ENCODE measurements around the gene SLC12A6.
"Not testable (repeated sequence)": the region's sequence is repeated elsewhere in the genome, so short reads cannot be mapped to it uniquely, and the experiment has no call there.

The SLC12A6 gene

GRCh38 chr15:34357653-34358052 is 20.1 kb upstream of the SLC12A6 start:
- DNase-seq (ENCODE audit: low read depth in 2 of 2) = no peak

GRCh38 chr15:34355241-34355640 is 17.7 kb upstream of the SLC12A6 start:
- no peak for DNase-seq (ENCODE audit: low read depth in 2 of 2)

GRCh38 chr15:34354286-34354685 is 16.7 kb upstream of the SLC12A6 start:
- no peak for DNase-seq (ENCODE audit: low read depth in 2 of 2)

DNA sequence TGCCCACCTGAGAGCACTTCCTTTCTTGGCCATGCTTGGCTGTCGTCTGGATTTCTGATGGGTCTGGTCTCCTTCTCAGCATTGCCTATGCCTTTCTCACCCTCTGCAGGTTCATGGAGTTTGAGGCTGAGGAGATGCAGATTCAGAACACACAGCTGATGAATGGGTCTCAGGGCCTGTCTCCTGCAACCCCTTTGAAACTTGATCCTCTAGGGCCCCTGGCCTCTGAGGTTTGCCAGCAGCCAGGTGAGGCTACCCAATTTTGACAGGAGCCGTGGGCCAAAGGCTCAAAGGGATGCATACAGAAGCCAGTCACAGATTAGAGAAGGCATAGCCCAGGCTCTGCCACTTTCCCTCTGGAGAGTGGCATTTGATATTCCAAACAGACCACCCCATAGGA is 16.0 kb upstream of the SLC12A6 start:
- DNase-seq (ENCODE audit: low read depth in 2 of 2) = no peak

DNA sequence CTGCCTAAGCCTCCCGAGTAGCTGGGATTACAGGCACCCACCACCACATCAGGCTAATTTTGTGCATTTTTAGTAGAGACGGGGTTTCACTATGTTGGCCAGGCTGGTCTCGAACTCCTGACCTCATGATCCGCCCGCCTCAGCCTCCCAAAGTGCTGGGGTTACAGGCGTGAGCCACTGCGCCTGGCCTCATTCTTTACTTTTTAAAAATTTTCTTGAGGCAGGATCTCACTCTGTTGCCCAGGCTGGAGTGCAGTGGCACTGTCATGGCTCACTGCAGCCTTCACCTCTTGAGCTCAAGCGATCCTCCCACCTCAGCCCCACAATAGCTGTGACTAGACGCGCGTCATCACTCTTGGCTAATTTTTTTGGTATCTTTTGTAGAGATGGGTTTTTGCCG is 15.4 kb upstream of the SLC12A6 start:
- DNase-seq (ENCODE audit: low read depth in 2 of 2) = not testable (repeated sequence)

GRCh38 chr15:34349769-34350168 is 12.2 kb upstream of the SLC12A6 start:
- no peak for DNase-seq (ENCODE audit: low read depth in 2 of 2)

- DNase-seq (ENCODE audit: low read depth in 2 of 2) = no peak
Observed at GRCh38 chr15:34348735-34349300, 11.2 kb upstream of the SLC12A6 start.

DNA sequence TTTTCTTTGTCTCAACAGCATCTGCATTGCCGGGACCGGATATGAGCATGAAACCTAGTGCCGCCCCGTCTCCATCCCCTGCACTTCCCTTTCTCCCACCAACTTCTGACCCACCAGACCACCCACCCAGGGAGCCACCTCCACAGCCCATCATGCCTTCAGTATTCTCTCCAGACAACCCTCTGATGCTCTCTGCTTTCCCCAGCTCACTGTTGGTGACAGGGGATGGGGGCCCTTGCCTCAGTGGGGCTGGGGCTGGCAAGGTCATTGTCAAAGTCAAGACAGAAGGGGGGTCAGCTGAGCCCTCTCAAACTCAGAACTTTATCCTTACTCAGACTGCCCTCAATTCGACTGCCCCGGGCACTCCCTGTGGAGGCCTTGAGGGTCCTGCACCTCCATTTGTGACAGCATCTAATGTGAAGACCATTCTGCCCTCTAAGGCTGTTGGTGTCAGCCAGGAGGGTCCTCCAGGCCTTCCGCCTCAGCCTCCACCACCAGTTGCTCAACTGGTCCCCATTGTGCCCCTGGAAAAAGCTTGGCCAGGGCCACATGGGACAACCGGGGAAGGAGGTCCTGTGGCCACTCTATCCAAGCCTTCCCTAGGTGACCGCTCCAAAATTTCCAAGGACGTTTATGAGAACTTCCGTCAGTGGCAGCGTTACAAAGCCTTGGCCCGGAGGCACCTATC is 10.5 kb upstream of the SLC12A6 start:
- DNase-seq (ENCODE audit: low read depth in 2 of 2) = no peak

- peak; percentile 90 to 92 for DNase-seq (ENCODE audit: low read depth in 2 of 2)
Observed at GRCh38 chr15:34342737-34343575, 5.4 kb upstream of the SLC12A6 start, which contains the start of the genes NOP10 and NUTM1. Gene NOP10, minus strand, starts transcription at chr15:34343136. Its CDS starts 63 bp downstream, at chr15:34343073. Gene NUTM1, plus strand, starts transcription at chr15:34343315. Its CDS starts 382 bp downstream, at chr15:34343697.

DNA sequence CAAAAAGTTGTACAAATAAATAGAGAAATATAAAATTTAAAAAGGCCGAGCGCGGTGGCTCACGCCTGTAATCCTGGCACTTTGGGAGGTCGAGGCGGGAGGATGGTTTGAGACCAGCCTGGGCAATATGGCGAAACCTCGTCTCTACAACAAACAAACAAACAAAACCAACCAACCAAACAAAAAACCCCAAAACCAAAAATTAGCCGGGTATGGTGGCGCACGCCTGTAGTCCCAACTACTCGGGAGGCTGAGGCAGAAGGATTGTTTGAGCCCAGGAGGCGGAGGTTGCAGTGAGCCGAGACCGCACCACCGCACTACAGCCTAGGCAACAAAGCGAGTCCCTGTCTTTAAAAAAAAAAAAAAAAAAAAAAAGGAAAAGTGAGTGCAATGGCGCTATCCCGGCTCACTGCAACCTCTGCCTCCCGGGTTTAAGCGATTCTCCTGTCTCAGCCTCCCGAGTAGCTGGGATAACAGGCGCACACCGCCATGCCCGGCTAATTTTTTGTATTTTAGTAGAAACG is 4.7 kb upstream of the SLC12A6 start:
- not testable (repeated sequence) for DNase-seq (ENCODE audit: low read depth in 2 of 2)

- no peak for DNase-seq (ENCODE audit: low read depth in 2 of 2)
Observed at GRCh38 chr15:34341381-34342212, 4.0 kb upstream of the SLC12A6 start.

- no peak for DNase-seq (ENCODE audit: low read depth in 2 of 2)
Observed at GRCh38 chr15:34339946-34340345, 2.4 kb upstream of the SLC12A6 start.

- DNase-seq (ENCODE audit: low read depth in 2 of 2) = no peak
Observed at GRCh38 chr15:34338347-34338746, 766 bp upstream of the SLC12A6 start.

DNA sequence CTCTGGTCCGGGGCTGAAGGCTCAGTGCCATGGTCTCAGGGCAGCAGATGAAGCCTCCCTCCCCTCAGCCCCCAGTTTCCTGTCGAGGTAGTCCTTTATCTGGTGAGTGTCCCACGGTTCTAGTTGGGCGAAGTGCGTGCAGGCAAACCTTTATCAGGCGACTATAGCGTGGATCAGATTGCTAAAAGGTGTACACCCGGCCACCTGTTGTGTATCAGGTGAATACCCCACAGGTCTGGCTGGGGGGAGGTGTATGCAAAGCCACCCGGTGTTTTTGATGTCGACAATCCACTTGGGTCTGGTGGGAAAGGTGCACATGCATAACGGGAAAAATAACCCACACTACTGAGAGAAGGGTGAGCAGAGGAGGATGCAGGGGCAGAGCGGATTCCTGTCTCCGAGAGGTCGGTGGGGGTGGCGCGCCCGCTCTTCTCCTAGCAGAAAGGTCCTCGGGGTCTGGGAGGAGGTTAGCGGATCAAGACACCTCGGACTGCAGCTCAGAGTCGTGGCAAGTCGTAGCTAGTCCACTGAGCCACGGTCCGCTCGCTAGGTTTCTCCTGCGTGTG is 507 bp downstream of the SLC12A6 start:
- peak in 1 of 2 donors; percentile 12 for DNase-seq (ENCODE audit: low read depth in 2 of 2)

DNA sequence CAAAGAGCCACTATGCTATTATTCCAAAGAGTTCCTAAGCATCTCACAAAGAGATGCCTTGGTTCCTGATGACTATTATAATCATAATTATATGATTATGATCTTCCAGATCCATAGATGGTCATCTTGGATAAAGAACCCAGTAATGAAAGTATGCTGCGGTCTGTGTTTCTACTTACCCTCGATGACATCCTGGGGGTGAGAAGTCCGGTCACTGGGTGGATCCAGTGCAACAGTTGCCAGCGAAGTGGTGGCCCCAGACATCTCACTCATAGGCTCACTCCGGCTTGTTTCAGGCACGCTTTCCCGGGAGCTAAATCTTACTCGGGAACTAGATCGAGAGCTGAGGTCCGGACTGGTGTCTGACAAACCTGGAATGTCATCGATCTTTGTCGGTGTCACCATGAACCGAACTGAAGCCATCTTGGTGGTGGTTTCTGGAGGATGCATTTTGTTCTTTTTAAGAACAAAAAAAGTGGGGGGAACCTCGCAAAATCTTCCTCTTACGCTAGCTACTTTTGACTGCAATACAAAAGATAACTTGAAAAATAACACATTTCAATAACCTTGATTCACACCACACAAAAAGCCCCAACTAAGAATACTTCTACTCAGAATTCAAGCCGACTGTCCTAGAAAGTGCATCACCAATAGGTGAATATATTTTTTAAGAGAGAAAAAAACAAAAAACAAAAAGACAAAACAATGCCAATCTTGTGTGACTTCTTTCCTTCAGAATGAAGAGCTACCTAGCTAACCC is 1.2 kb downstream of the SLC12A6 start:
- no peak for DNase-seq (ENCODE audit: low read depth in 2 of 2)

GRCh38 chr15:34335176-34336032 is 2.2 kb downstream of the SLC12A6 start:
- DNase-seq (ENCODE audit: low read depth in 2 of 2) = no peak

GRCh38 chr15:34334672-34335071 is 2.9 kb downstream of the SLC12A6 start:
- DNase-seq (ENCODE audit: low read depth in 2 of 2) = no peak

GRCh38 chr15:34332553-34333120 is 4.9 kb downstream of the SLC12A6 start:
- no peak for DNase-seq (ENCODE audit: low read depth in 2 of 2)

DNA sequence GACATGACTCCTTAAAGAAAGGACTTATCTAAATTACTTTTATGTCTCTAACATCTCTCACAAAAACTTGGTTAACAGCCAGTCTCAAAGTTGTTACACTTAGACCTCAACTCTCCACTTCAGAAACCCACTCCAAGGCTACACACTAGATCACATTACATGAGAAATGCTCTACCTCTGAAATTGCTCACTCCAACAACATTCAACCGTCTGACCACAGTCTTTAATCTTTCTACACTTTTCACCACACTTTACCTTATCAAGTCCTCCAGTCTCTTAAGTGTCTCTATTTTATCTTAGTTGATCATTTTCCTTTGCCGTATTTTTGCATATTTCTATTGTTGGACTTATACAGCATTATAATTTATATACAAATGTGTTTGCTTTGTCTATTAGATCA is 5.8 kb downstream of the SLC12A6 start:
- DNase-seq (ENCODE audit: low read depth in 2 of 2) = no peak
